ENCODE measurements around the gene VENTX. TPM values are rescaled to one million over a fixed set of nuclear protein-coding genes. Genes with fewer than 3 reads are reported as not detected.

VENTX gene
- total and polyA plus RNA-seq, 8 donors = 0.15 to 3.2 (median 0.51) TPM; not detected in 2

DNA sequence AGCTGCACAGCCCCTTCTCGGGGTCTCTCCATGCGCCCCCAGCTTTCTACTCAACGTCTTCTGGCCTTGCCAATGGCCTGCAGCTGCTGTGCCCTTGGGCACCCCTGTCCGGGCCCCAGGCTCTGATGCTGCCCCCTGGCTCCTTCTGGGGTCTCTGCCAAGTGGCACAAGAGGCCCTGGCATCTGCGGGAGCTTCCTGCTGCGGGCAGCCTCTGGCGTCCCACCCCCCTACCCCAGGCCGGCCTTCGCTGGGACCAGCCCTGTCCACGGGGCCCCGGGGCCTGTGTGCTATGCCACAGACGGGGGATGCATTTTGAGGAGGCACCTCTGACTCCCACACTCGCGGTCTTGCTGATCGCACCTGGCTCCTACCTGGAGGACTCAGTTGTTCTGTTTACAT, 2.3 kb downstream of the VENTX start:
- no peaks in the 10 kb centered on the region for H3K36me3 ChIP-seq
- peaks cover 43 to 100% (median 78%) of the 10 kb centered on the region in 3 donors for H3K27me3 ChIP-seq
- H3K4me3 ChIP-seq = no peak overlapping the region
- intact Hi-C loops (cut with DNase I; ENCODE audit: low total_unique reads) = no loop called here
- DNase-seq = no peak
- H3K9me3 ChIP-seq = no peaks in the 10 kb centered on the region
- 72 to 94% (median 75%) methylated on average over 9 to 15 of the region's 15 CpGs for WGBS, 5 donors
- H3K27ac ChIP-seq = no peak overlapping the region
- peaks cover 13 to 44% (median 31%) of the 10 kb centered on the region in 4 donors for H3K4me1 ChIP-seq
- TF ChIP-seq POLR2A (IDR thresholded peaks at IDR 0.05) (no peak), EP300 (IDR thresholded peaks at IDR 0.05) (no peak), POLR2AphosphoS5 (IDR thresholded peaks at IDR 0.05) (no peak)
- TF ChIP-seq, protein P1, sequence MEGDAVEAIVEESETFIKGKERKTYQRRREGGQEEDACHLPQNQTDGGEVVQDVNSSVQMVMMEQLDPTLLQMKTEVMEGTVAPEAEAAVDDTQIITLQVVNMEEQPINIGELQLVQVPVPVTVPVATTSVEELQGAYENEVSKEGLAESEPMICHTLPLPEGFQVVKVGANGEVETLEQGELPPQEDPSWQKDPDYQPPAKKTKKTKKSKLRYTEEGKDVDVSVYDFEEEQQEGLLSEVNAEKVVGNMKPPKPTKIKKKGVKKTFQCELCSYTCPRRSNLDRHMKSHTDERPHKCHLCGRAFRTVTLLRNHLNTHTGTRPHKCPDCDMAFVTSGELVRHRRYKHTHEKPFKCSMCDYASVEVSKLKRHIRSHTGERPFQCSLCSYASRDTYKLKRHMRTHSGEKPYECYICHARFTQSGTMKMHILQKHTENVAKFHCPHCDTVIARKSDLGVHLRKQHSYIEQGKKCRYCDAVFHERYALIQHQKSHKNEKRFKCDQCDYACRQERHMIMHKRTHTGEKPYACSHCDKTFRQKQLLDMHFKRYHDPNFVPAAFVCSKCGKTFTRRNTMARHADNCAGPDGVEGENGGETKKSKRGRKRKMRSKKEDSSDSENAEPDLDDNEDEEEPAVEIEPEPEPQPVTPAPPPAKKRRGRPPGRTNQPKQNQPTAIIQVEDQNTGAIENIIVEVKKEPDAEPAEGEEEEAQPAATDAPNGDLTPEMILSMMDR (IDR thresholded peaks at IDR 0.05) = no peak

DNA sequence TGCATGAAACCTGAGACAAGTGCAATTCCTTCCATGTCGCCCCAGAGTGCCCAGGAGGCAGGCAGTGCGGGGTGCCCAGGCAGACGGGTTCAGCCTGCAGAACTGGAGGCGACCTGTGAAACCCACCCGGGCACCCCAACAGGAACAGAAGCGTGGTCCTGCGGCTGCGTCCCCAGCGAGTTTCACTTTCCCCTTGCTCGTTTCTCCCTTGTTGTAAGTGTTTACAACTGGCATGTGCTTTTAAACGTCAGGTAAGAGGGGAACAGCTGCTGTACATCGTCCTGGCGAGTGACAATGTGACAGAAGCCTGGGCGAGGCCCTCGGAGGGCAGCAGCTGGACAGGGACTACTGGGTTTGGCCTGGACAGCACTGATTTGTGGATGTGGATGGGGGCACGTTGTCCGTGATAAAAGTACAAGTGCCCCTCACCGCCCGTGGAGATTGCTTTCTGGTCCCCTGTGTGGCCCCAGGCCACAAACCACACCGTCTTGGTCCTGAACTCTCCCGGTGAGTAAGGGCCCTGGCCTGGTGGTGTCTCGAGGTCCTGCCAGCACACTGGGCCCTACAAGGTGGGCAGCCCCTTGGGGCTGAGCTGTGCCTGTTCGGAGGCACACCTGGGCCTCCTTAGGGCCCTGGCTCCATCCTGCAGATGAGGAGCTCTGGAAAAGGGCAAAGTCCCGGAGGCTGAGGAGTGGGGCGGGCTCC, 4.0 kb downstream of the VENTX start:
- Histone ChIP-seq H3K27me3 (peaks cover 28 to 100% (median 75%) of the 10 kb centered on the region in 3 donors), H3K27ac (no peak overlapping the region), H3K9me3 (no peaks in the 10 kb centered on the region), H3K4me3 (peak overlapping the region in 3 of 4 donors; percentile 7 to 43 (median 23)), H3K4me1 (peaks cover 5 to 37% (median 22%) of the 10 kb centered on the region in 4 donors), H3K36me3 (no peaks in the 10 kb centered on the region)
- 44 to 70% (median 55%) methylated on average over 21 to 25 of the region's 25 CpGs for WGBS, 5 donors
- DNase-seq = no peak
- TF ChIP-seq POLR2A (IDR thresholded peaks at IDR 0.05) = no peak
- no peak for TF ChIP-seq EP300 (IDR thresholded peaks at IDR 0.05)
- no peak for TF ChIP-seq POLR2AphosphoS5 (IDR thresholded peaks at IDR 0.05)
- TF ChIP-seq, protein P1 (IDR thresholded peaks at IDR 0.05) = no peak
- intact Hi-C loops (cut with DNase I; ENCODE audit: low total_unique reads) = no loop called here

DNA sequence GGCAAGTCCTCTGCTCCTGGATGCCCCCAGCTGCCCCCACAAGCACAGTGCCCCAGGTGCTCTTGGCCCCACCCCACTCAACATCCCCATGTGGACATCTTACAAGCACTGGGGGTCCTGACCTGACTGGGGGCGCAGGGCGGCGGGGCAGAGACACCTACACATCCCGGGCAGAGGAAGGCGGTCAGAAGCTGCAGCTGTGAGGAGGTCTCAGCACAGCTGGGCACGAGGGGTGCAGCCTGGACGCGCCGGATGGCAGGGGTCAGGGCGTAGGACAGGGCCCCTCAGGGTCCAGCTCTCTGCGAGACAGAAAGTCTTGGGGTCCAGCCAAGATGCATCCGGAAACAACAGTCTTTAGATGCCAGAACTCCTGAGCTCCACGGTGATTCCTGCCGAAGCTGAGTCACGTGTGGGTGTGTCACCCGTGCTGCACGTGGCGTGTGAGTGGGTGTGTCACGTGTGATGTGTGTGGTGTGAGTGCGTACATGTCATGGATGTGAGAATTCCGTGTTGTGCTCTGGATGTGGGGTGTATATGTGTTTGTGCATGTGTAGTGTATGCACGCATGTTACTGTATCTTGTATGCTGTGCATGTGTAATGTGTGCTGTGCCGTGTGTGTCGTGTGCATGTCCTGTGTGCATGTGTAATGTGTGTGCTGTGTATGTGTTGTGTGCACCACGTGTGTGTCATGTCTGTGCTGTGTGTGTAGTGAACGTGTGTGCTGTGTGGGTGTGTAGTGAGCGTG, 5.1 kb downstream of the VENTX start:
- Histone ChIP-seq H3K9me3 (no peaks in the 10 kb centered on the region), H3K4me1 (peaks cover 0 to 26% (median 11%) of the 10 kb centered on the region in 4 donors), H3K4me3 (no peak overlapping the region), H3K27ac (no peak overlapping the region), H3K27me3 (peaks cover 20 to 100% (median 67%) of the 10 kb centered on the region in 3 donors), H3K36me3 (no peaks in the 10 kb centered on the region)
- no peak for DNase-seq
- intact Hi-C loops (cut with DNase I; ENCODE audit: low total_unique reads) = no loop called here
- WGBS, 5 donors = 72 to 78% (median 77%) methylated on average over 19 to 27 of the region's 27 CpGs
- TF ChIP-seq POLR2AphosphoS5 (IDR thresholded peaks at IDR 0.05) (no peak), POLR2A (IDR thresholded peaks at IDR 0.05) (no peak), EP300 (IDR thresholded peaks at IDR 0.05) (no peak)
- TF ChIP-seq, protein P1 (IDR thresholded peaks at IDR 0.05) = no peak

DNA sequence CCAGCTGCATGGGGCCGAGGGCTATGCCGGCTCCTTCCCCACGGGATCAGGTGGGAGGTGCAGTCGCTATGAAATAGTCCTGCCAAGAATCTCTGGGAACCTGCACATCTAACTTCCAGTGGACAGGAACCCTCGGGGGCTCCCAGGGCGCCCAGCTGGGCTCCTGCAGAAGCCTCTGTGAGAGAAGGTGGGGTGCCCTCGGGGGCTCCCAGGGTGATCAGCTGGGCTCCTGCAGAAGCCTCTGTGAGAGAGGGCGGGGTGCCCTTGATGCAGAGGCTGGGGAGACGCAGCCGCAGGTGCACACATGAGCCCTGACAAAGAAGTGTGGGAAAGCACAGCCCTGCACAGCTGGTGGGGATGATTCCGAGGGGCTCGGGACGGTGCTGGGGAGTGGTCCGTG, 5.9 kb downstream of the VENTX start:
- Histone ChIP-seq H3K36me3 (no peaks in the 10 kb centered on the region), H3K27me3 (peaks cover 14 to 100% (median 61%) of the 10 kb centered on the region in 3 donors), H3K9me3 (no peaks in the 10 kb centered on the region), H3K4me1 (peaks cover 0 to 22% (median 8%) of the 10 kb centered on the region in 4 donors), H3K4me3 (no peak overlapping the region), H3K27ac (no peak overlapping the region)
- WGBS, 5 donors = 59 to 67% (median 64%) methylated on average over 12 to 14 of the region's 14 CpGs
- no peak for TF ChIP-seq POLR2AphosphoS5 (IDR thresholded peaks at IDR 0.05)
- no peak for TF ChIP-seq POLR2A (IDR thresholded peaks at IDR 0.05)
- TF ChIP-seq, protein P1 (IDR thresholded peaks at IDR 0.05) = no peak
- TF ChIP-seq EP300 (IDR thresholded peaks at IDR 0.05) = no peak
- no peak for DNase-seq
- intact Hi-C loops (cut with DNase I; ENCODE audit: low total_unique reads) = no loop called here
